Esophagus muscularis mucosa (tissue), 4 donors: ENCODE results near the gene KIRREL3. TPM values are rescaled to one million over a fixed set of nuclear protein-coding genes. Genes with fewer than 3 reads are reported as not detected.
A peak's percentile ranks its signal among the peaks of the same experiment; 100 is the strongest.

Experiments used
- DNase-seq: peaks from one replicate; pipeline ENCODE4 v3.0.0-alpha.2; 2017; ENCODE audit errors: extremely low spot score
- H3K27ac ChIP-seq, 4 donors: fragments of 200-600 bp; sonication (generic); replicated peaks in 1 of 4; 1 replicate in 3 of 4; 2 replicates in 1 of 4; pipeline ENCODE4 v1.5.1; 2016 to 2019; ENCODE audit warnings: mild to moderate bottlenecking in 1 of 4
- H3K27me3 ChIP-seq, 4 donors: fragments of 200-600 bp; sonication (generic); one replicate each; pipeline versions ENCODE4 v1.5.1 to v1.6.0; 2016 to 2019
- H3K36me3 ChIP-seq, 4 donors: fragments of 200-600 bp; sonication (generic); one replicate each; pipeline ENCODE4 v1.5.1; 2016 to 2019
- H3K4me1 ChIP-seq, 4 donors: fragments of 200-600 bp; sonication (generic); one replicate each; pipeline ENCODE4 v1.5.1; 2016 to 2019
- H3K4me3 ChIP-seq, 4 donors: fragments of 200-600 bp; sonication (generic); 1 replicate in 2 of 4; 2 replicates in 2 of 4; pipeline ENCODE4 v1.5.1; 2016 to 2019; ENCODE audit warnings: mild to moderate bottlenecking in 4 of 4, moderate library complexity in 1 of 4
- H3K9me3 ChIP-seq, 4 donors: fragments of 200-600 bp; sonication (generic); 1 replicate in 3 of 4; 2 replicates in 1 of 4; pipeline ENCODE4 v1.5.1; 2016 to 2019
- CTCF ChIP-seq, 3 experiments: fragments of 200-600 bp in 2 of 3; fragments of 450-650 bp in 1 of 3; sonication (generic) in 2 of 3; IDR thresholded peaks; one replicate each; pipeline ENCODE4 v1.5.1; 2017 to 2019; ENCODE audit warnings: antibody characterized with exemption in 3 of 3, mild to moderate bottlenecking in 2 of 3, moderate library complexity in 1 of 3
- EP300 ChIP-seq: sonication (generic); formaldehyde crosslinking; IDR thresholded peaks from one replicate; pipeline ENCODE4 v1.6.1; 2017; ENCODE audit warnings: antibody characterized with exemption
- POLR2A ChIP-seq: fragments of 450-650 bp; IDR thresholded peaks from one replicate; pipeline ENCODE4 v1.6.1; 2017; ENCODE audit warnings: antibody characterized with exemption, moderate library complexity, mild to moderate bottlenecking, low read depth
- POLR2AphosphoS5 ChIP-seq, 2 donors: sonication (generic); formaldehyde crosslinking; IDR thresholded peaks; one replicate each; pipeline ENCODE4 v1.6.1; 2017; ENCODE audit warnings: antibody characterized with exemption in 2 of 2
- WGBS: methylation state at CpG from one replicate; pipeline ENCODE4 v1.1.5; 2018; 5-methylcytosine and 5-hydroxymethylcytosine counted together
- intact Hi-C: fragments of 100-400 bp; cut with DNase I; formaldehyde crosslinking; loops from one replicate; pipeline ENCODE4 v1.15.1; 2023
- total RNA-seq, 4 donors: library from RNA; depleted of rRNA; stranded (reverse); fragments of >200 nt; gene quantifications; one replicate each; pipeline versions ENCODE4 v1.1.0 to v1.2.1, GENCODE V29; 2016

KIRREL3 gene
- total RNA-seq, 4 donors from 2014 or later, result 1.7 to 6.5 (median 3.1) TPM

- Histone ChIP-seq H3K9me3 (no peaks in the 10 kb centered on the region), H3K36me3 (no peaks in the 10 kb centered on the region), H3K4me3 (no peak overlapping the region), H3K4me1 (peaks cover 3 to 12% (median 8%) of the 10 kb centered on the region in 4 donors), H3K27ac (no peak overlapping the region), H3K27me3 (peaks cover 0 to 8% (median 0%) of the 10 kb centered on the region in 4 donors)
- TF ChIP-seq POLR2A (no peak), EP300 (no peak), POLR2AphosphoS5 (IDR thresholded peaks at IDR 0.05) (no peak), CTCF (IDR thresholded peaks at IDR 0.05) (peak; percentile 92 to 98 (median 95))
- intact Hi-C loops, result loop anchor here (1.0 to 2.0 kb wide), 3 partner anchors 40 to 904 kb away; no protein-coding TSS in a partner anchor
- peak; percentile 95 for DNase-seq
- WGBS, result 33% methylated on average over 13 of the region's 21 CpGs
Measured at GRCh38 chr11:126440792-126441514, 559.6 kb downstream of the KIRREL3 start.

GRCh38 chr11:126440276-126440675, 560.3 kb downstream of the KIRREL3 start:
- H3K9me3 ChIP-seq, result no peaks in the 10 kb centered on the region
- H3K4me1 ChIP-seq, result peaks cover 3 to 12% (median 8%) of the 10 kb centered on the region in 4 donors
- 64% methylated on average over 2 of the region's 22 CpGs for WGBS
- TF ChIP-seq CTCF (IDR thresholded peaks at IDR 0.05) (no peak), EP300 (no peak), POLR2A (no peak), POLR2AphosphoS5 (IDR thresholded peaks at IDR 0.05) (no peak)
- intact Hi-C loops, result loop anchor here (2.0 kb wide), 2 partner anchors 551 to 905 kb away; no protein-coding TSS in a partner anchor
- no peaks in the 10 kb centered on the region for H3K36me3 ChIP-seq
- H3K4me3 ChIP-seq, result no peak overlapping the region
- no peak overlapping the region for H3K27ac ChIP-seq
- peaks cover 0 to 8% (median 0%) of the 10 kb centered on the region in 4 donors for H3K27me3 ChIP-seq
- DNase-seq, result no peak

- 55% methylated on average over 5 of the region's 5 CpGs for WGBS
- TF ChIP-seq EP300, result no peak
- TF ChIP-seq POLR2AphosphoS5 (IDR thresholded peaks at IDR 0.05), result no peak
- no peak for TF ChIP-seq POLR2A
- TF ChIP-seq CTCF (IDR thresholded peaks at IDR 0.05), result no peak
- intact Hi-C loops, result no loop called here
Measured at GRCh38 chr11:126438691-126439090, 561.9 kb downstream of the KIRREL3 start.

GRCh38 chr11:126438272-126438671, 562.3 kb downstream of the KIRREL3 start:
- Histone ChIP-seq H3K27me3 (peaks cover 0 to 8% (median 0%) of the 10 kb centered on the region in 4 donors), H3K9me3 (no peaks in the 10 kb centered on the region), H3K27ac (no peak overlapping the region), H3K4me1 (peaks cover 5 to 27% (median 21%) of the 10 kb centered on the region in 4 donors), H3K4me3 (no peak overlapping the region), H3K36me3 (no peaks in the 10 kb centered on the region)
- DNase-seq, result no peak
- TF ChIP-seq POLR2AphosphoS5 (IDR thresholded peaks at IDR 0.05) (no peak), CTCF (IDR thresholded peaks at IDR 0.05) (no peak), EP300 (no peak), POLR2A (no peak)
- WGBS, result 53% methylated on average over 9 of the region's 9 CpGs
- intact Hi-C loops, result no loop called here

More at GRCh38 chr11:126438691-126439090, 561.9 kb downstream of the KIRREL3 start:
- Histone ChIP-seq H3K36me3 (no peaks in the 10 kb centered on the region), H3K9me3 (no peaks in the 10 kb centered on the region), H3K27me3 (peaks cover 0 to 8% (median 0%) of the 10 kb centered on the region in 4 donors), H3K27ac (no peak overlapping the region), H3K4me3 (no peak overlapping the region), H3K4me1 (peaks cover 3 to 23% (median 18%) of the 10 kb centered on the region in 4 donors)
- no peak for DNase-seq
